Panc1 (cell line): Measurements from ENCODE around the gene OR1K1. TPM values are rescaled to one million over a fixed set of nuclear protein-coding genes. Genes with fewer than 3 reads are reported as not detected.

ENCODE experiments used
- ATAC-seq: fragments of 200-7000 bp; cut with Tn5 transposase; 2 replicates; pipeline ENCODE4 v1.9.1; 2020; ENCODE audit warnings: mild to moderate bottlenecking, moderate library complexity
- BruUV-seq: library from RNA; stranded (reverse); fragments of 400-500 nt; replicated peaks from 2 replicates; lab custom pipeline; 2021; lab: Mats Ljungman, UMichigan
- CTCF ChIA-PET: fragments of 300-600 bp; sonication (Branson Sonifier 250); formaldehyde crosslinking; loops from one replicate; lab custom pipeline; 2022; ENCODE audit warnings: antibody characterized with exemption; lab: Charles Lee
- POLR2A ChIA-PET: fragments of 300-600 bp; sonication (Branson Sonifier 250); formaldehyde crosslinking; loops from one replicate; lab custom pipeline; 2022; ENCODE audit warnings: antibody characterized with exemption; lab: Charles Lee
- DNase-seq: peaks from one replicate; pipeline ENCODE4 v3.0.0-alpha.2; 2010; ENCODE audit warnings: low read depth, low spot score
- H3K27ac ChIP-seq: 2 replicates; pipeline ENCODE4 v1.5.1; 2011; ENCODE audit warnings: mild to moderate bottlenecking, low read length, inconsistent platforms
- H3K27me3 ChIP-seq: fragments of 200-500 bp; sonication (Bioruptor generic); 2 replicates; pipeline ENCODE4 v1.6.0; 2014; ENCODE audit warnings: low read length, inconsistent platforms; ENCODE audit not compliant: control insufficient read depth, insufficient read depth
- H3K36me3 ChIP-seq: fragments of 200-500 bp; sonication (Bioruptor generic); 2 replicates; pipeline ENCODE4 v1.5.1; 2014; ENCODE audit warnings: inconsistent platforms, mild to moderate bottlenecking, low read length, moderate library complexity; ENCODE audit not compliant: control insufficient read depth, insufficient read depth
- H3K4me1 ChIP-seq: 2 replicates; pipeline ENCODE4 v1.5.1; 2011; ENCODE audit warnings: inconsistent platforms, mild to moderate bottlenecking, low read length, moderate library complexity; ENCODE audit not compliant: control insufficient read depth, insufficient read depth
- H3K4me3 ChIP-seq, 2 experiments: 2 replicates each; pipeline ENCODE4 v1.5.1; 2011 to 2012; ENCODE audit warnings: low read depth in 2 of 2, low read length in 2 of 2, mild to moderate bottlenecking in 2 of 2, inconsistent platforms in 1 of 2, moderate library complexity in 1 of 2
- H3K9me3 ChIP-seq: fragments of 200-500 bp; sonication (Bioruptor generic); 2 replicates; pipeline ENCODE4 v1.5.1; 2014; ENCODE audit warnings: low read depth, mild to moderate bottlenecking, inconsistent platforms, low read length, moderate library complexity; ENCODE audit not compliant: control insufficient read depth, insufficient read depth
- POLR2AphosphoS5 ChIP-seq: IDR thresholded peaks from 2 replicates; pipeline ENCODE4 v1.6.1; 2012; ENCODE audit warnings: mild to moderate bottlenecking, low read depth, low read length, moderate library complexity
- SIN3A ChIP-seq: IDR thresholded peaks from 2 replicates; pipeline ENCODE4 v1.6.1; 2012; ENCODE audit warnings: low read depth, mild to moderate bottlenecking, low read length, moderate library complexity, borderline replicate concordance; ENCODE audit not compliant: insufficient read depth
- TCF7L2 ChIP-seq: IDR thresholded peaks from 2 replicates; pipeline ENCODE4 v1.6.1; 2011; ENCODE audit warnings: mild to moderate bottlenecking, low read depth, low read length, inconsistent platforms
- in situ Hi-C: cut with HindIII; loops from 2 replicates; pipeline ENCODE4 v1.10.0; 2016; ENCODE audit warnings: low sequenced_read_pairs, low pct_unique_long_range_greater_than_20kb
- intact Hi-C: fragments of 100-400 bp; cut with micrococcal nuclease; formaldehyde crosslinking; loops from one replicate; pipeline ENCODE4 v1.10.0; 2022; ENCODE audit not compliant: unreplicated experiment
- total RNA-seq: library from RNA; stranded (reverse); gene quantifications from one replicate; pipeline ENCODE4 v1.2.1, GENCODE V29; 2021; ENCODE audit not compliant: unreplicated experiment
- TF ChIP-seq, protein P1 (sequence below), 2 experiments: IDR thresholded peaks; 2 replicates each; pipeline ENCODE4 v1.6.1; 2011 to 2012; ENCODE audit warnings: low read depth in 2 of 2, control low read depth in 1 of 2, low read length in 1 of 2, mild to moderate bottlenecking in 1 of 2, moderate library complexity in 1 of 2; ENCODE audit not compliant: insufficient read depth in 1 of 2
- TF ChIP-seq, protein P2 (sequence below): fragments of 450-650 bp; IDR thresholded peaks from 2 replicates; pipeline ENCODE4 v1.5.1; 2017; ENCODE audit warnings: mild to moderate bottlenecking

Gene OR1K1
- total RNA-seq, 1 experiment from 2014 or later, result not detected

DNA sequence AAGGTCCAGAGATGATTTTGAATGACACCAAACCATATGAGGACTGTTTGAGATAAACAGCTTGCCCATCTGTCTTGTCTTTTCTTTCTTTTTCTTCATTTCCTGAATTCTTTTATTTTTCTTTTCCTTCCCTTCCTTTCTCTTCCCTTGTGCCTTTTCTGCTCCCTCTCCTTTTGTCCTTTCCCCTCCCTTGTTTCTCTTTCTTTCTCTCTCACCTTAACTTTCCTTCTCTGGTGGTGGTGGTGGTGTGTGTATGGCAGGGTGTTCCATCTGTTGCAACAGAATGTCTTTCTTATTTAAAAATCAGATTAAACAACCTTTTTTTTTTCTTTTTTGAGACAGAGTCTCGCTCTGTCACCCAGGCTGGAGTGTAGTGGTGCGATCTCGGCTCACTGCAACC, 32.3 kb downstream of the OR1K1 start:
- ChIA-PET CTCF (no interaction called here), POLR2A (no interaction called here)
- Histone ChIP-seq H3K4me3 (no peak overlapping the region), H3K27ac (no peak overlapping the region), H3K9me3 (no peaks in the 10 kb centered on the region), H3K36me3 (peaks cover 2% of the 10 kb centered on the region; the same call in 1 of the 2 replicates), H3K4me1 (peaks cover 1% of the 10 kb centered on the region; the same call in 1 of the 2 replicates), H3K27me3 (no peaks in the 10 kb centered on the region)
- ATAC-seq (no peak), DNase-seq (no peak)
- BruUV-seq, result no TSS peak
- in situ Hi-C loops, result no loop called here
- intact Hi-C loops, result no loop called here
- no peak for TF ChIP-seq POLR2AphosphoS5
- TF ChIP-seq SIN3A, result no peak
- TF ChIP-seq, protein P1, sequence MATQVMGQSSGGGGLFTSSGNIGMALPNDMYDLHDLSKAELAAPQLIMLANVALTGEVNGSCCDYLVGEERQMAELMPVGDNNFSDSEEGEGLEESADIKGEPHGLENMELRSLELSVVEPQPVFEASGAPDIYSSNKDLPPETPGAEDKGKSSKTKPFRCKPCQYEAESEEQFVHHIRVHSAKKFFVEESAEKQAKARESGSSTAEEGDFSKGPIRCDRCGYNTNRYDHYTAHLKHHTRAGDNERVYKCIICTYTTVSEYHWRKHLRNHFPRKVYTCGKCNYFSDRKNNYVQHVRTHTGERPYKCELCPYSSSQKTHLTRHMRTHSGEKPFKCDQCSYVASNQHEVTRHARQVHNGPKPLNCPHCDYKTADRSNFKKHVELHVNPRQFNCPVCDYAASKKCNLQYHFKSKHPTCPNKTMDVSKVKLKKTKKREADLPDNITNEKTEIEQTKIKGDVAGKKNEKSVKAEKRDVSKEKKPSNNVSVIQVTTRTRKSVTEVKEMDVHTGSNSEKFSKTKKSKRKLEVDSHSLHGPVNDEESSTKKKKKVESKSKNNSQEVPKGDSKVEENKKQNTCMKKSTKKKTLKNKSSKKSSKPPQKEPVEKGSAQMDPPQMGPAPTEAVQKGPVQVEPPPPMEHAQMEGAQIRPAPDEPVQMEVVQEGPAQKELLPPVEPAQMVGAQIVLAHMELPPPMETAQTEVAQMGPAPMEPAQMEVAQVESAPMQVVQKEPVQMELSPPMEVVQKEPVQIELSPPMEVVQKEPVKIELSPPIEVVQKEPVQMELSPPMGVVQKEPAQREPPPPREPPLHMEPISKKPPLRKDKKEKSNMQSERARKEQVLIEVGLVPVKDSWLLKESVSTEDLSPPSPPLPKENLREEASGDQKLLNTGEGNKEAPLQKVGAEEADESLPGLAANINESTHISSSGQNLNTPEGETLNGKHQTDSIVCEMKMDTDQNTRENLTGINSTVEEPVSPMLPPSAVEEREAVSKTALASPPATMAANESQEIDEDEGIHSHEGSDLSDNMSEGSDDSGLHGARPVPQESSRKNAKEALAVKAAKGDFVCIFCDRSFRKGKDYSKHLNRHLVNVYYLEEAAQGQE (IDR thresholded peaks at IDR 0.05; ENCODE audit: insufficient read depth in 1 of 2, low read depth in 2 of 2, low read length in 1 of 2), result no peak
- no peak for TF ChIP-seq TCF7L2
- TF ChIP-seq, protein P2, sequence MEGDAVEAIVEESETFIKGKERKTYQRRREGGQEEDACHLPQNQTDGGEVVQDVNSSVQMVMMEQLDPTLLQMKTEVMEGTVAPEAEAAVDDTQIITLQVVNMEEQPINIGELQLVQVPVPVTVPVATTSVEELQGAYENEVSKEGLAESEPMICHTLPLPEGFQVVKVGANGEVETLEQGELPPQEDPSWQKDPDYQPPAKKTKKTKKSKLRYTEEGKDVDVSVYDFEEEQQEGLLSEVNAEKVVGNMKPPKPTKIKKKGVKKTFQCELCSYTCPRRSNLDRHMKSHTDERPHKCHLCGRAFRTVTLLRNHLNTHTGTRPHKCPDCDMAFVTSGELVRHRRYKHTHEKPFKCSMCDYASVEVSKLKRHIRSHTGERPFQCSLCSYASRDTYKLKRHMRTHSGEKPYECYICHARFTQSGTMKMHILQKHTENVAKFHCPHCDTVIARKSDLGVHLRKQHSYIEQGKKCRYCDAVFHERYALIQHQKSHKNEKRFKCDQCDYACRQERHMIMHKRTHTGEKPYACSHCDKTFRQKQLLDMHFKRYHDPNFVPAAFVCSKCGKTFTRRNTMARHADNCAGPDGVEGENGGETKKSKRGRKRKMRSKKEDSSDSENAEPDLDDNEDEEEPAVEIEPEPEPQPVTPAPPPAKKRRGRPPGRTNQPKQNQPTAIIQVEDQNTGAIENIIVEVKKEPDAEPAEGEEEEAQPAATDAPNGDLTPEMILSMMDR, result no peak

DNA sequence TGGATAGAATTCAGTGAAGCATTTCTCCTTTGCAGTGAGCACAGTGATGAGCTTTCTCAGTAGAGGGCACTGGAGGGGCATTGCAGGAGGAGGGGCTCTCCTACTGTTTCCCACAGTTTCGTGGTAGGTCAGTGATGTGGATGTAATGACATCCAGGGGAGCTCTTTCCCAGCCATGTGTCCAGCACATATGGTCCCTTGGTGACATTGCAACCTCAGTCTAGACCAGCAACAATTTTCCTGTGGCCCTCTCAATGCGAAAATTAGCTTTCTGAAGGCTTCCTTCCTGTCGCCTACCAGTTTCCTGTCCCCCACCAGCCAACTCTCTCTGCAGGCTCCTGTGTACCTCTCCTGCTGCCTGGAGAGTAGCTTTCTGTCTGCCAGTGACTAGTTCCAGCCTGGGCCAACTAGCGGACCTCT, 35.4 kb downstream of the OR1K1 start:
- Histone ChIP-seq H3K4me1 (no peaks in the 10 kb centered on the region), H3K27ac (no peak overlapping the region), H3K27me3 (no peaks in the 10 kb centered on the region), H3K9me3 (no peaks in the 10 kb centered on the region), H3K4me3 (no peak overlapping the region), H3K36me3 (no peaks in the 10 kb centered on the region)
- intact Hi-C loops, result no loop called here
- DNase-seq, result no peak
- ChIA-PET CTCF (no interaction called here), POLR2A (interaction anchor here (0.6 kb wide), 1 partner anchor 122 kb away, joined by 3 read pairs; no protein-coding TSS in a partner anchor)
- BruUV-seq, result no TSS peak
- in situ Hi-C loops, result no loop called here
- TF ChIP-seq TCF7L2, result no peak
- TF ChIP-seq SIN3A, result no peak
- TF ChIP-seq, protein P1 (IDR thresholded peaks at IDR 0.05; ENCODE audit: insufficient read depth in 1 of 2, low read depth in 2 of 2, low read length in 1 of 2), result no peak
- TF ChIP-seq POLR2AphosphoS5, result no peak
- TF ChIP-seq, protein P2, result no peak
- peak; percentile 61 for ATAC-seq
